Natural killer cell (primary cell): ENCODE results near the gene STRN3. TPM values are rescaled to one million over a fixed set of nuclear protein-coding genes. Genes with fewer than 3 reads are reported as not detected.
"Not testable (repeated sequence)": the region's sequence is repeated elsewhere in the genome, so short reads cannot be mapped to it uniquely, and the experiment has no call there.

Source experiments
- ATAC-seq, 3 donors: fragments of 150-1000 bp in 2 of 3; fragments of 200-7000 bp in 1 of 3; cut with Tn5 transposase; 1 replicate in 1 of 3; 2 replicates in 2 of 3; pipeline ENCODE4 v1.10.0; 2021; ENCODE audit warnings: mild to moderate bottlenecking in 2 of 3, moderate library complexity in 2 of 3
- DNase-seq, 2 donors: peaks; one replicate each; pipeline versions ENCODE4 v3.0.0 to v3.0.0-alpha.2; 2013 to 2021; ENCODE audit warnings: mixed read lengths in 1 of 2
- H3K27ac ChIP-seq: one replicate; pipeline ENCODE4 v1.5.1; 2013; ENCODE audit warnings: mild to moderate bottlenecking, low read length
- H3K27me3 ChIP-seq: one replicate; pipeline ENCODE4 v1.6.1; 2013; ENCODE audit warnings: low read length; ENCODE audit not compliant: control insufficient read depth, insufficient read depth
- H3K36me3 ChIP-seq: one replicate; pipeline ENCODE4 v1.6.1; 2013; ENCODE audit warnings: low read length; ENCODE audit not compliant: control insufficient read depth, insufficient read depth
- H3K4me1 ChIP-seq: one replicate; pipeline ENCODE4 v1.6.1; 2013; ENCODE audit warnings: low read length; ENCODE audit not compliant: control insufficient read depth, insufficient read depth
- H3K4me3 ChIP-seq: one replicate; pipeline ENCODE4 v1.5.1; 2013; ENCODE audit warnings: low read length
- H3K9me3 ChIP-seq: one replicate; pipeline ENCODE4 v1.6.1; 2013; ENCODE audit warnings: low read length; ENCODE audit not compliant: control insufficient read depth, insufficient read depth
- H3K27ac Mint-ChIP-seq, 2 donors: one replicate each; pipeline ENCODE4 v1.8.0; 2022; ENCODE audit warnings: mild to moderate bottlenecking in 2 of 2, mixed read lengths in 2 of 2, moderate library complexity in 1 of 2
- H3K27me3 Mint-ChIP-seq, 2 donors: one replicate each; pipeline ENCODE4 v1.8.0; 2022; ENCODE audit warnings: low read depth in 2 of 2, mixed read lengths in 2 of 2
- H3K36me3 Mint-ChIP-seq: one replicate; pipeline ENCODE4 v1.8.0; 2022; ENCODE audit warnings: mixed read lengths
- H3K4me1 Mint-ChIP-seq, 2 donors: one replicate each; pipeline ENCODE4 v1.8.0; 2022; ENCODE audit warnings: mixed read lengths in 2 of 2
- H3K4me3 Mint-ChIP-seq: one replicate; pipeline ENCODE4 v1.8.0; 2022; ENCODE audit warnings: mild to moderate bottlenecking, moderate library complexity, mixed read lengths
- H3K9me3 Mint-ChIP-seq, 2 donors: one replicate each; pipeline ENCODE4 v1.8.0; 2022; ENCODE audit warnings: mixed read lengths in 2 of 2
- CTCF ChIP-seq: fragments of 200-600 bp; IDR thresholded peaks from one replicate; pipeline ENCODE4 v1.8.0; 2022; ENCODE audit warnings: antibody characterized with exemption
- WGBS: methylation state at CpG from one replicate; pipeline ENCODE4 v1.1.7; 2013; ENCODE audit warnings: missing lambda C conversion rate; ENCODE audit not compliant: insufficient coverage; 5-methylcytosine and 5-hydroxymethylcytosine counted together
- intact Hi-C: fragments of 100-400 bp; cut with micrococcal nuclease; formaldehyde crosslinking; loops from one replicate; pipeline ENCODE4 v1.14.2; 2022
- total RNA-seq, 4 donors: library from RNA; stranded (reverse); fragments of 120-200 nt in 1 of 4; gene quantifications; one replicate each; pipeline versions ENCODE4 v1.2.3 to v1.2.4, GENCODE V29; 2013 to 2022

The STRN3 gene
- total RNA-seq, 3 donors from 2014 or later (not counting 1 experiment from before 2014, with no cell fraction given): 19.5 to 34.2 (median 31.1) TPM

- no peaks in the 10 kb centered on the region for H3K27me3 ChIP-seq
- 83% methylated on average over 1 of the region's 1 CpG for WGBS
- H3K27ac Mint-ChIP-seq: no peak overlapping the region
- no peak overlapping the region for H3K4me3 Mint-ChIP-seq
- no peaks in the 10 kb centered on the region for H3K4me1 ChIP-seq
- peaks cover 0 to 11% of the 10 kb centered on the region in 2 donors for H3K4me1 Mint-ChIP-seq
- H3K9me3 Mint-ChIP-seq: no peaks in the 10 kb centered on the region
- H3K36me3 ChIP-seq: no peaks in the 10 kb centered on the region
- no peak for ATAC-seq
- no peaks in the 10 kb centered on the region for H3K27me3 Mint-ChIP-seq
- H3K27ac ChIP-seq: no peak overlapping the region
- no peak for DNase-seq
- no peaks in the 10 kb centered on the region for H3K36me3 Mint-ChIP-seq
- H3K9me3 ChIP-seq: no peaks in the 10 kb centered on the region
- intact Hi-C loops: no loop called here
- no peak overlapping the region for H3K4me3 ChIP-seq
- TF ChIP-seq CTCF: no peak
Observed at GRCh38 chr14:31059152-31059924, 33.2 kb upstream of the STRN3 start.

GRCh38 chr14:31057701-31058364, 31.7 kb upstream of the STRN3 start:
- intact Hi-C loops: no loop called here
- H3K9me3 Mint-ChIP-seq: no peaks in the 10 kb centered on the region
- Histone ChIP-seq H3K4me1 (no peaks in the 10 kb centered on the region), H3K36me3 (no peaks in the 10 kb centered on the region), H3K27ac (no peak overlapping the region), H3K4me3 (no peak overlapping the region), H3K27me3 (no peaks in the 10 kb centered on the region), H3K9me3 (no peaks in the 10 kb centered on the region)
- ATAC-seq (no peak), DNase-seq (no peak)
- no peaks in the 10 kb centered on the region for H3K36me3 Mint-ChIP-seq
- no peak overlapping the region for H3K4me3 Mint-ChIP-seq
- no peak for TF ChIP-seq CTCF
- WGBS: 94% methylated on average over 12 of the region's 12 CpGs
- H3K4me1 Mint-ChIP-seq: peaks cover 0 to 11% of the 10 kb centered on the region in 2 donors
- no peaks in the 10 kb centered on the region for H3K27me3 Mint-ChIP-seq
- H3K27ac Mint-ChIP-seq: no peak overlapping the region

GRCh38 chr14:31057035-31057434, 30.9 kb upstream of the STRN3 start:
- 100% methylated on average over 1 of the region's 1 CpG for WGBS
- DNase-seq (no peak), ATAC-seq (no peak)
- no peak overlapping the region for H3K4me3 Mint-ChIP-seq
- peaks cover 0 to 11% of the 10 kb centered on the region in 2 donors for H3K4me1 Mint-ChIP-seq
- no peak for TF ChIP-seq CTCF
- no peak overlapping the region for H3K4me3 ChIP-seq
- H3K36me3 Mint-ChIP-seq: no peaks in the 10 kb centered on the region
- no peak overlapping the region for H3K27ac ChIP-seq
- H3K36me3 ChIP-seq: no peaks in the 10 kb centered on the region
- H3K9me3 Mint-ChIP-seq: no peaks in the 10 kb centered on the region
- no peaks in the 10 kb centered on the region for H3K27me3 Mint-ChIP-seq
- intact Hi-C loops: no loop called here
- no peaks in the 10 kb centered on the region for H3K9me3 ChIP-seq
- H3K27me3 ChIP-seq: no peaks in the 10 kb centered on the region
- no peaks in the 10 kb centered on the region for H3K4me1 ChIP-seq
- H3K27ac Mint-ChIP-seq: no peak overlapping the region

GRCh38 chr14:31052905-31053586, 26.9 kb upstream of the STRN3 start:
- H3K27ac ChIP-seq, H3K4me3 Mint-ChIP-seq, H3K27me3 Mint-ChIP-seq, H3K36me3 Mint-ChIP-seq, H3K9me3 Mint-ChIP-seq, H3K36me3 ChIP-seq, H3K4me1 Mint-ChIP-seq, ATAC-seq, H3K9me3 ChIP-seq, DNase-seq, H3K4me1 ChIP-seq, H3K27ac Mint-ChIP-seq, H3K27me3 ChIP-seq, H3K4me3 ChIP-seq, intact Hi-C loops: not testable (repeated sequence)
- WGBS: 94% methylated on average over 8 of the region's 9 CpGs
